Measurements from ENCODE around the gene UGT1A1.

UGT1A1 gene

DNA sequence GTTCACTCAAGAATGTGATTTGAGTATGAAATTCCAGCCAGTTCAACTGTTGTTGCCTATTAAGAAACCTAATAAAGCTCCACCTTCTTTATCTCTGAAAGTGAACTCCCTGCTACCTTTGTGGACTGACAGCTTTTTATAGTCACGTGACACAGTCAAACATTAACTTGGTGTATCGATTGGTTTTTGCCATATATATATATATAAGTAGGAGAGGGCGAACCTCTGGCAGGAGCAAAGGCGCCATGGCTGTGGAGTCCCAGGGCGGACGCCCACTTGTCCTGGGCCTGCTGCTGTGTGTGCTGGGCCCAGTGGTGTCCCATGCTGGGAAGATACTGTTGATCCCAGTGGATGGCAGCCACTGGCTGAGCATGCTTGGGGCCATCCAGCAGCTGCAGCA lies at the start of gene UGT1A1:
Gene UGT1A1, plus strand, starts transcription at position 228 of the 400 bp plus-strand sequence. Its CDS starts 18 bp downstream, at position 246.
- no peak within 1 kb of the TSS for H2AFZ ChIP-seq (ENCODE audit: low read depth)
- H3K4me2 ChIP-seq = no peak within 1 kb of the TSS
- TF ChIP-seq, protein P1, sequence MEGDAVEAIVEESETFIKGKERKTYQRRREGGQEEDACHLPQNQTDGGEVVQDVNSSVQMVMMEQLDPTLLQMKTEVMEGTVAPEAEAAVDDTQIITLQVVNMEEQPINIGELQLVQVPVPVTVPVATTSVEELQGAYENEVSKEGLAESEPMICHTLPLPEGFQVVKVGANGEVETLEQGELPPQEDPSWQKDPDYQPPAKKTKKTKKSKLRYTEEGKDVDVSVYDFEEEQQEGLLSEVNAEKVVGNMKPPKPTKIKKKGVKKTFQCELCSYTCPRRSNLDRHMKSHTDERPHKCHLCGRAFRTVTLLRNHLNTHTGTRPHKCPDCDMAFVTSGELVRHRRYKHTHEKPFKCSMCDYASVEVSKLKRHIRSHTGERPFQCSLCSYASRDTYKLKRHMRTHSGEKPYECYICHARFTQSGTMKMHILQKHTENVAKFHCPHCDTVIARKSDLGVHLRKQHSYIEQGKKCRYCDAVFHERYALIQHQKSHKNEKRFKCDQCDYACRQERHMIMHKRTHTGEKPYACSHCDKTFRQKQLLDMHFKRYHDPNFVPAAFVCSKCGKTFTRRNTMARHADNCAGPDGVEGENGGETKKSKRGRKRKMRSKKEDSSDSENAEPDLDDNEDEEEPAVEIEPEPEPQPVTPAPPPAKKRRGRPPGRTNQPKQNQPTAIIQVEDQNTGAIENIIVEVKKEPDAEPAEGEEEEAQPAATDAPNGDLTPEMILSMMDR (conservative IDR thresholded peaks at IDR 0.05; ENCODE audit: low read depth, low read length) = no peak
- no peaks in the 10 kb centered on the region for H3K36me3 ChIP-seq (ENCODE audit: insufficient read depth)
- no peak within 1 kb of the TSS for H3K27ac ChIP-seq
- no peaks in the 10 kb centered on the region for H3K4me1 ChIP-seq (ENCODE audit: low read depth, poor library complexity, severe bottlenecking)
- no peak within 1 kb of the TSS for H3K9ac ChIP-seq
- no peak within 1 kb of the TSS for H3K4me3 ChIP-seq (IDR thresholded peaks at IDR 0.05; ENCODE audit: insufficient read depth, low read depth, low read length)
- no peaks in the 10 kb centered on the region for H4K20me1 ChIP-seq (ENCODE audit: insufficient read depth)
- H3K27me3 ChIP-seq (ENCODE audit: insufficient read depth, low read depth) = no peaks in the 10 kb centered on the region
- H3K79me2 ChIP-seq (ENCODE audit: insufficient read depth, low read depth) = no peaks in the 10 kb centered on the region

DNA sequence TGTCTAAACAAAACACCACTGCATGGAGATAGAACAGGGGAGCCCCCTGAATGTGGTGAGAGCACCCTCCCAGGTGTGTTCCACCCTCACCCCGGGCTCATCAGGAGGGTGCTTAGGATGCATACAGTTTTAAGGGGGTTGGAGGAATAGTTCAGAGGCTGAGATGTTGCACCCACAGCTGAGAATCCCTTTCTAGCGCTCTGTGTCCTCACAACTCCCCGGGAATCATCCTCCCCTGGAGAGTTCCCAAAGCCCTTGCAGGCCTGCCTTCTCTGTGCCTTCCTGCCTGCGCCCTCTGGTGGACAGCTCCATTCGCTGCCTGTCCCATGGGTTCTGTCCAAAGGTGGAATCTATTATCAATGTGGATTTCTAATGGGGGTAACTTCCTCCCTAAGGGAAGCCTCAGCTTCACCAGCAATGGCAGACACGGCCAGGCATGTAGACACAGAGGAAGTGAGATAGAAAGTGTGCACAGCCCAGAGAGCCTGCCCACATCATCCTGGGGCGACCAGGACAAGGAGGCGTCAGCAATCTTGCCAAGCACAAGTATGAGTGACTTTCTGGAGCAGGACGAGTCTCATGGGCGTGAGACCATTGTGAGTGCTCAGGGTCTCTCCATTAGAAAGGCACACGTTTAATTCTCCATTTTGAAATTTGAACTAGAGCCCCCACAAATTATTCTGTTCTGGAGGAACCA lies 48.6 kb upstream of the UGT1A1 start:
- Histone ChIP-seq H3K27ac (no peak overlapping the region), H4K20me1 (ENCODE audit: insufficient read depth) (no peaks in the 10 kb centered on the region), H3K9ac (no peak overlapping the region), H3K79me2 (ENCODE audit: insufficient read depth, low read depth) (no peaks in the 10 kb centered on the region), H3K4me1 (ENCODE audit: low read depth, poor library complexity, severe bottlenecking) (no peaks in the 10 kb centered on the region), H3K4me3 (IDR thresholded peaks at IDR 0.05; ENCODE audit: insufficient read depth, low read depth, low read length) (no peak overlapping the region), H3K4me2 (no peak overlapping the region), H2AFZ (ENCODE audit: low read depth) (no peak overlapping the region), H3K27me3 (ENCODE audit: insufficient read depth, low read depth) (no peaks in the 10 kb centered on the region), H3K36me3 (ENCODE audit: insufficient read depth) (no peaks in the 10 kb centered on the region)
- TF ChIP-seq, protein P1 (conservative IDR thresholded peaks at IDR 0.05; ENCODE audit: low read depth, low read length) = peak; percentile 86

DNA sequence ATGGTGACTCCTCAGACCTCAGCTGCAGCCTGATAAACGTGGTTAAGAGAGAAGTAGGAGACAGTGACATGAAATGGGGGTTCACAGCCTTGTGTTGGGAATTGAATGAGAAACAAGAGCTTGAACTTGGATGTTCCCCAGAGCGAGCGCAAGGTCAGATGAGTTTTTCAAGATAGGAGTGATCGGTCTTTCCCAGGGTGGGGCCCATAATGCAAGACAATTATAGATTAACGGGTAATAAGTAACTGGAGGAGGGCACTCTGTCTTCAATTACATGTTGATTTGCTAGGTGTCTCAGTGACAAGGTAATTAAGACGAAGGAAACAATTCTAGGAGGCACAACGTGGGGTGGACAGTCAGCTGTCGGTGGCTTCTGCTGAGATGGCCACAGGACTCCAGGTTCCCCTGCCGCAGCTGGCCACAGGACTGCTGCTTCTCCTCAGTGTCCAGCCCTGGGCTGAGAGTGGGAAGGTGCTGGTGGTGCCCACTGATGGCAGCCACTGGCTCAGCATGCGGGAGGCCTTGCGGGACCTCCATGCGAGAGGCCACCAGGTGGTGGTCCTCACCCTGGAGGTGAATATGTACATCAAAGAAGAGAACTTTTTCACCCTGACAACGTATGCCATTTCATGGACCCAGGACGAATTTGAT lies 47.3 kb upstream of the UGT1A1 start, which contains the start of gene UGT1A5:
Gene UGT1A5, plus strand, starts transcription at position 297 of the 651 bp plus-strand sequence. Its CDS starts 85 bp downstream, at position 382.
- Histone ChIP-seq H3K4me2 (no peak within 1 kb of the TSS), H3K9ac (no peak within 1 kb of the TSS), H3K27me3 (ENCODE audit: insufficient read depth, low read depth) (no peaks in the 10 kb centered on the region), H3K4me3 (IDR thresholded peaks at IDR 0.05; ENCODE audit: insufficient read depth, low read depth, low read length) (no peak within 1 kb of the TSS), H3K4me1 (ENCODE audit: low read depth, poor library complexity, severe bottlenecking) (no peaks in the 10 kb centered on the region), H2AFZ (ENCODE audit: low read depth) (no peak within 1 kb of the TSS), H3K27ac (no peak within 1 kb of the TSS), H4K20me1 (ENCODE audit: insufficient read depth) (no peaks in the 10 kb centered on the region), H3K36me3 (ENCODE audit: insufficient read depth) (no peaks in the 10 kb centered on the region), H3K79me2 (ENCODE audit: insufficient read depth, low read depth) (no peaks in the 10 kb centered on the region)
- TF ChIP-seq, protein P1 (conservative IDR thresholded peaks at IDR 0.05; ENCODE audit: low read depth, low read length) = no peak

DNA sequence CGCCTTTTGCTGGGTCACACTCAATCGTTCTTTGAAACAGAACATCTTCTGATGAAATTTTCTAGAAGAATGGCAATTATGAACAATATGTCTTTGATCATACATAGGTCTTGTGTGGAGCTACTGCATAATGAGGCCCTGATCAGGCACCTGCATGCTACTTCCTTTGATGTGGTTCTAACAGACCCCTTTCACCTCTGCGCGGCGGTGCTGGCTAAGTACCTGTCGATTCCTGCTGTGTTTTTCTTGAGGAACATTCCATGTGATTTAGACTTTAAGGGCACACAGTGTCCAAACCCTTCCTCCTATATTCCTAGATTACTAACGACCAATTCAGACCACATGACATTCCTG lies 46.8 kb upstream of the UGT1A1 start:
- Histone ChIP-seq H3K36me3 (ENCODE audit: insufficient read depth) (no peaks in the 10 kb centered on the region), H3K27ac (no peak overlapping the region), H3K79me2 (ENCODE audit: insufficient read depth, low read depth) (no peaks in the 10 kb centered on the region), H4K20me1 (ENCODE audit: insufficient read depth) (no peaks in the 10 kb centered on the region), H3K4me3 (IDR thresholded peaks at IDR 0.05; ENCODE audit: insufficient read depth, low read depth, low read length) (no peak overlapping the region), H3K9ac (no peak overlapping the region), H3K4me1 (ENCODE audit: low read depth, poor library complexity, severe bottlenecking) (no peaks in the 10 kb centered on the region), H3K4me2 (no peak overlapping the region), H3K27me3 (ENCODE audit: insufficient read depth, low read depth) (no peaks in the 10 kb centered on the region), H2AFZ (ENCODE audit: low read depth) (no peak overlapping the region)
- TF ChIP-seq, protein P1 (conservative IDR thresholded peaks at IDR 0.05; ENCODE audit: low read depth, low read length) = no peak
